Activated naive CD4-positive, alpha-beta T cell treated with anti-CD3 and anti-CD28 coated beads, Interleukin-2, amount 50 U/mL, for 24 hours (primary cell): ENCODE results near the gene CTBP2.

Source experiments
- H3K27ac Mint-ChIP-seq: one replicate; pipeline ENCODE4 v1.8.0; 2021; ENCODE audit warnings: mild to moderate bottlenecking, mixed read lengths
- H3K27me3 Mint-ChIP-seq: one replicate; pipeline ENCODE4 v1.8.0; 2021; ENCODE audit warnings: mixed read lengths
- H3K36me3 Mint-ChIP-seq: one replicate; pipeline ENCODE4 v1.8.0; 2021; ENCODE audit warnings: mixed read lengths
- H3K4me1 Mint-ChIP-seq: one replicate; pipeline ENCODE4 v1.8.0; 2021; ENCODE audit warnings: mixed read lengths
- H3K4me3 Mint-ChIP-seq: one replicate; pipeline ENCODE4 v1.8.0; 2021; ENCODE audit warnings: mild to moderate bottlenecking, mixed read lengths
- H3K9me3 Mint-ChIP-seq: one replicate; pipeline ENCODE4 v1.8.0; 2021; ENCODE audit warnings: mixed read lengths

The CTBP2 gene

DNA sequence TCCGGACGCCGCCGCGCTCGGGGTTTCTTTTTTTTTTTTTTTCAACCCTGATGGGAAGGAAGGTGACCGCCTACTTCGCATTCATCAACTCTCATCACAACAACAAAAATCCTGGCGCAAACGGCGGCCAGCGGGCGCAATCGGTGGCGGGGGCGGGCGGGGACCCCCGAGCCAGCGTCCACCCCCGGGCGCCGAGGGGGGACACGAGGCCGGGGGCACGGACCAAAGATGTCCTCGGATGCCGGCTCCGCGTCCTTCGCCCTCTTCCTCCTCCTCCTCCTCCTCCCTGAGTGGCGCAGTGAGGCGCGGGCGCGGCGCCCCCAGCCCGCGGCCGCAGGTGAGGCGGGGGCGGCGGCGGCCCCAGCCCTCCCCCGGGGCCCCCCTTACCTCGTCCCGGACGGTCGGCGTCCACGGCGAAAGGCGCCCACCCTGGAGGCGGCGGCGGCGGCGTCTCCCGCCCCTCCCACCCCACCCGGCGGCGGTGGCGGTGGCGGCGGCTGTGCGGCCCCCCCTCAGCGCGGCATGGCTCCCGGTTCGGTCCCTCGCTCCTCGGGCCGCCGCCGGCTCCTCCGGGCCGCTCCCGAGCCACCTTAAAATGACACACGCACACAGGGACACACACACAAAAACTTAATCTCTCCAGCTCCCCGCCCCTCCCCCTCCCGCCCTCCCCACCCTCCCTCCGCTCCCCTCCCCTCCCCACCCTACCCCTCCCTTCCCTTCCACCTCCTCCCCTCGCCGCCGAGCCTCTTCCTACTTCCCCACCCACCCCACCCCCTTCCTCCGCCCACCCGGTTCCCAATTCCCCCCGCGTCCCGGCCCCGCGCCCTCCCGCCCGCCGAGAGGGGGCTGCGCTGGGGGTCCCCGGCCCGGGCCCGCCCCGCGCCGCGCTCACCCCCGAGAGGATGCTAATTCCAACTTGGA lies at the start of gene CTBP2:
Gene CTBP2, minus strand, starts transcription at position 632 of the 924 bp plus-strand sequence.
- peaks cover 30% of the 10 kb centered on the region for H3K27me3 Mint-ChIP-seq
- peaks cover 2% of the 10 kb centered on the region for H3K36me3 Mint-ChIP-seq
- H3K4me3 Mint-ChIP-seq = peak within 1 kb of the TSS; percentile 73
- peaks cover 3% of the 10 kb centered on the region for H3K4me1 Mint-ChIP-seq
- no peak within 1 kb of the TSS for H3K27ac Mint-ChIP-seq
- H3K9me3 Mint-ChIP-seq = no peaks in the 10 kb centered on the region

DNA sequence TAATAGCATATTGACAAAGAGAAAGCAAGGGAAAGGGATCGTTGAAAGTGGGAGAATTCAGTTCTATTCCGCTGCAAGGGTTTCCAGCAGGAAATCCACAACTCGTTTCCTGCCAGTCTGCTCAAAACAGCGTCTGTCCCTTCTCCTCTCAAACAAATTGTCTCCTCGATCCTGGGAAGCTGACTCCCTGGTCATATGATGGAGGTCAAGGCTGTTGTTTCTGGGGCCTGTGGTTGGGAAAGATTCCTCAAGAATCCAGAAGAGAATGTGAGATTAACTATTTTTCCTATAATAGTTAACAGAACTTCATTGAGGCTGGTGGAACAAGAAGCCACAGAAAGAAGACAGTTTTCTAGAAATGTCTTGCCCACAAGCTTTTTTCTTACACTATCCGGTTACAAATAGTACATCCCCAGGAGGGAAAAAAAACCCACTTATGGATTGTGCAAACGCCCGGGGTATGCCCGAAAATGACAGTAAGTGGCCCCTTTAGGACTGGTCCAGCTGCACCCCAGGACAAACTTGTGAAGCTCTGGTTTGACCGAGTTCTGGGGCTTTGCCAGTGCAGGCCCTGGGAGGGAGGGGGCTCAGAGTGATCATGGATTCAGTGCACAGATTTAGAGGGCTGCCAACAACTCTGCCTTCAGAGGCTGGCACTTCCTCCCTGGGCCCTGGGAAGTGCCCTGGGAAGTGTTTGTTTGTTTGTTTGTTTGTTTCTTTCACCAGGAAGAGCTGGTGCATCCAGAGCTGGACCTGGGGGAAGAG lies 49.4 kb upstream of the CTBP2 start:
- Mint-ChIP-seq H3K27ac (no peak overlapping the region), H3K9me3 (no peaks in the 10 kb centered on the region), H3K4me1 (no peaks in the 10 kb centered on the region), H3K36me3 (no peaks in the 10 kb centered on the region), H3K4me3 (no peak overlapping the region), H3K27me3 (no peaks in the 10 kb centered on the region)

DNA sequence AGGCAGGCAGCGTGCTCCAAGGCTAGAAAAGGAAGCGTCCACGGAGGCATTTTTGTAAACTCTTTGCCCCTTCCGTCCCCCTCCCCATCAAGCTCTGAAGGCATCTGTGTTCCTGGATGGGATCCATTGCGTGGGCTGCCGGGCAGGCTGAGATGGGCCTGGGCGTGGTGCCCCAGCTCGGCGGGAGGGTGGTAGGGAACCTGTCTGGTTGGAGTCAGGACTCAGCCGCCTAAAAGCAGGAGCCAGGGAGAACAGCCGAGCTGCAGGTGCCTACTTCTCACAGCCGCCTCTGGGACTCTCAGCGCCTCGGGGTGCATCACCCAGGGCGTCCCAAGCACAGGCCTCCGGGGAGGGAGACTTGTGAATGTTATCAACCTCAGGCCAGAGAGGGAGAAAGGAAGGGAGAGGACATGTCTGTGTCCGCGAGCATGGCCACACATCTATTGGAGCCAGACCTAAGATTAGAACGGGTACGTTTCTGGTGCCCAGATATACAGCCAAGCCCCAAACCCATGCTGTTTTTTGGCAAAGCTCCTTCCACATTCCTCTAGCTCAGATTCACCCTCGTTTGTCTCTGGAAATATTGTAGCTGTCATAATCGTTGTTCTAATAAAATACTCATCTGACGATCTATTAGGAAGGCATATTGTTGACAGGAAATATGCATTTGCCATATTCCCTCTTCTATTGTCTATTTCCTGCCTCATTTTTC lies 48.6 kb upstream of the CTBP2 start:
- no peak overlapping the region for H3K27ac Mint-ChIP-seq

DNA sequence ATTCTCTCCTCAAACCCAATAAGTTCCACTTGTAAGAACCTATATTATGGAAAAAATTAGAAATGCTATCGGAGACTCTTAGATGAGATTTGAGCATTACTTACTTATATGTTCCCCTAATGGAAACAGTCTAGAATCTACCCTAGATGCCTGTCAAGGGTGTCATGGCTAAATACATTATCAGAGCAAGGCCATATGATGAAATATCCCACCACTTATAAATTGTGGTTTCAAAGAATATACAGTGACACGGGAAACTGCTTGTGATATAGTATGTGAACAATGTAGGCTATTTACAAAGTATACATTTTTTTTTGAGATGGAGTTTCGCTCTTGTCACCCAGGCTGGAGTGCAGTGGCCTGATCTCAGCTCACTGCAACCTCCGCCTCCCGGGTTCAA lies 46.3 kb upstream of the CTBP2 start:
- Mint-ChIP-seq H3K36me3 (no peaks in the 10 kb centered on the region), H3K27me3 (no peaks in the 10 kb centered on the region), H3K4me1 (no peaks in the 10 kb centered on the region), H3K9me3 (no peaks in the 10 kb centered on the region), H3K4me3 (no peak overlapping the region), H3K27ac (no peak overlapping the region)

More for the DNA sequence above, 48.6 kb upstream of the CTBP2 start:
- Mint-ChIP-seq H3K9me3 (no peaks in the 10 kb centered on the region), H3K4me1 (no peaks in the 10 kb centered on the region), H3K4me3 (no peak overlapping the region), H3K36me3 (no peaks in the 10 kb centered on the region), H3K27me3 (no peaks in the 10 kb centered on the region)

DNA sequence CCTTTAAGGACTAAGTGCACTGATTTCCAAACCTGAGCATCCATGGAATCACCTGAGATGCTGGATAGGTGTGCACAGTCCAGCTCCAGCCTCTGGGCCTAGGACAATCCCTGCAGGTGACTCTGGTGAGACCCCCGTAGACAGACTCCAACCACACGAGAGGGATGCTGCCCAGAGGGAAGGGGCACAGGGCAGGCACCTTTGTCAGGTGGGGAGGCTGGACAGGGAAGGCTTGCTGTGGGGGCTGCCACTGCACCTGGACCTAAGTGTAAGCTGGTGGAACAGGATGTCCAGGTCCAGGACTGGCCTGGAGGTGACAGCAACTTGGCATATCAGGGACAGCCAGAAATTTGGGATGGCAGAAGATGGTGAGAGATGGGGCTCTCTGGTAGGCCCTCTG lies 45.1 kb upstream of the CTBP2 start:
- Mint-ChIP-seq H3K27me3 (no peaks in the 10 kb centered on the region), H3K36me3 (no peaks in the 10 kb centered on the region), H3K4me3 (no peak overlapping the region), H3K27ac (no peak overlapping the region), H3K4me1 (no peaks in the 10 kb centered on the region), H3K9me3 (no peaks in the 10 kb centered on the region)

DNA sequence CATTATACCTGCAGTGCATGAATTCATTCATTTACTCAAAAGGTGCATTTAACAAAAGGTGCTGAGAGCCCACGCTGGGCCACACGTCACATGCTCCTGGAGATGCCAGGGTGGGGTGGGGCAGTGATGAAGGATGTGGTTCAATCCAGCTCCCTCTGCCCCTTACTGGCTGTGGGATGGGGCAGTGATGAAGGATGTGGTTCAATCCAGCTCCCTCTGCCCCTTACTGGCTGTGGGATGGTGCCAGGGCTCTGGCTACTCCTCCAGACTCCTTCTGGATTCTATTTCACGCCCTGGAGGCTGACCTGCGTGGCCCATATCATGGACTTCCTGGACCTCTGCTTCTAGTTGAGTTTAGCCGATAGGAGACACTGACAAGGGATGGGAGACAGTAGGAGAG lies 44.0 kb upstream of the CTBP2 start:
- Mint-ChIP-seq H3K36me3 (no peaks in the 10 kb centered on the region), H3K9me3 (no peaks in the 10 kb centered on the region), H3K4me1 (no peaks in the 10 kb centered on the region), H3K27me3 (peaks cover 2% of the 10 kb centered on the region), H3K27ac (no peak overlapping the region), H3K4me3 (no peak overlapping the region)

DNA sequence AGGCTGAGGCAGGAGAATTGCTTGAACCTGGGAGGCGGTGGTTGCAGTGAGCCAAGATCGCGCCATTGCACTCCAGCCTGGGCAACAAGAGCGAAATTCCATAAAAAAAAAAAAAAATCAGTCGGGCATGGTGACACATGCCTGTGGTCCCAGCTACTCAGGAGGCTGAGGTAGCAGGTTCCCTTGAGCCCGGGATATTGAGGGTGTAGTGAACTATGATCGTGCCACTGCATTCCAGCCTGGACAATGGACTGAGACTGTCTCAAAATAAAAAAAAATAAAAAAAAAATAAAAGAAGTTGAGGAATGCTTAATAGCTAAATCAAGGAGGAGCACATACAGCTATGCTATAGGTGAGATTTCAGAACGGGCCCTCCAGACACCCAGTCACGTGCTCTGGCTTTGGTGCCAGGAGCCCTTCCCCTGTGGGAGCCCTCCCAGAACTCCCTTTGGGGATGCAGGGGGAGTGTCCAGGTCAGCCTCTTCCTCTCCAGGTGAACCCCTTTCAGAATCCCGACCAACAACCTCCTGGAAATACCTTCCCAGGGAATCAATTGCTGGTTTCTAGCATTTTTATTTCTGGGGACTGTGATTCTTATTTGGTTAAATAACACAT lies 42.9 kb upstream of the CTBP2 start:
- Mint-ChIP-seq H3K27ac (no peak overlapping the region), H3K36me3 (no peaks in the 10 kb centered on the region), H3K27me3 (peaks cover 4% of the 10 kb centered on the region), H3K9me3 (no peaks in the 10 kb centered on the region), H3K4me1 (no peaks in the 10 kb centered on the region), H3K4me3 (no peak overlapping the region)

DNA sequence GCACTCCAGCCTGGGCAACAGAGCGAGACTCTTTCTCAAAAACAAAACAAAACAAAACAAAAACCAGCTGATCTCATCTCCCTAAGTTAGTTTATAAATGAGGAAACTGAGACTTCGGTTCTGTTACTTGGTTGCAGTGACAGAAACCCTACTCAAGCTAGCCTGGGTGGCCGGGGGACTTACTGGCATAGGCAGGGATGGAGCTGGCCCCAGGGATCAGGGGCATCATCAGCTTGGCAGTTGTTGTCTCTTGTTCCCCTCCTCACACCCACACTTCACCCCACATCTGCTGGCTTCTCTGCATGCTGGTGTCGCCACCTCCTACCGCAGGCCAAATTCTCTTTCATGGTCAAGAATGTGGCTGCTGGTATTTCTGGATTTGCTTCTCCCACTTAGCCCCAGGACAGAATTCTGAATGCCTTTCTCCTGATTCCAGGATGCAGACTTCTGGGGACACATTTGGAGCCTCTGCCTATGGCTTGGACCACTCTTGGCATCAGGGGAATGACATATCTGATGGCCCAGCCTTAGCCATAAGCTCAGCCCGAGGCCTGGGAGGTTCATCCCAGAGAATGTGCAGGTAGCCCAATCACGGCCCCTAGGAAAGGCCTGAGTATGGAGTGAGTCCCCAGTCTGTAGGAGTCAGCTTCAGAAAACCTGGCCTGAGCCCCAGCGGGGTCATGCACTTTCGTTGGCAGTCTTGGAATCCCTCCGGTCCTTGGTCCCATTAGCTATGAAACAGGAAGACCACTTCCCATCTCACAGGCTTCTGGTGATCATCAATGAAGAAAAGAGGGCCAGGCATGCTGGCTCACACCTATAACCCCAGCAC lies 41.6 kb upstream of the CTBP2 start:
- Mint-ChIP-seq H3K27ac (no peak overlapping the region), H3K4me1 (no peaks in the 10 kb centered on the region), H3K36me3 (no peaks in the 10 kb centered on the region), H3K4me3 (no peak overlapping the region), H3K9me3 (no peaks in the 10 kb centered on the region), H3K27me3 (peaks cover 4% of the 10 kb centered on the region)

DNA sequence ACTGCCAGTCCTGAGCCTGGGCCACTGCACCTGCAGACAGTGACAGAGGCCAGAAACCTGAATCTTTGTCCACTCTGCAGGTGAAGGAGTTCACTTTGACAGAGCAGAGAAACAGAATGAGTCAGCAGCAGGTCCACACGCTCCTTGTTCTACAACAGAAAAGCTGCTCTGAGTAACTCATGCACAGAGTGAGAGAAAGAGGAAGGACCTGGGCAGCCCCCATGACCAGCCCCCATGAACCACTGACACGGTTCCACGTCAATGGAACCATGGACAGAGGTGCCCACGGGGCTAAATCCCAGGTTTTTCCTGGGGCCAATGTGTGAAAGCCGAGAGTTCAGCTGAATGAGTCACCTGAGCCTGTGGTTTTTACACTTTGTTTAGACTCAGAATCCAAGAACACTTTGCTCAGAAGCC lies 40.8 kb upstream of the CTBP2 start:
- Mint-ChIP-seq H3K4me3 (no peak overlapping the region), H3K4me1 (no peaks in the 10 kb centered on the region), H3K9me3 (no peaks in the 10 kb centered on the region), H3K27me3 (peaks cover 4% of the 10 kb centered on the region), H3K27ac (no peak overlapping the region), H3K36me3 (no peaks in the 10 kb centered on the region)

DNA sequence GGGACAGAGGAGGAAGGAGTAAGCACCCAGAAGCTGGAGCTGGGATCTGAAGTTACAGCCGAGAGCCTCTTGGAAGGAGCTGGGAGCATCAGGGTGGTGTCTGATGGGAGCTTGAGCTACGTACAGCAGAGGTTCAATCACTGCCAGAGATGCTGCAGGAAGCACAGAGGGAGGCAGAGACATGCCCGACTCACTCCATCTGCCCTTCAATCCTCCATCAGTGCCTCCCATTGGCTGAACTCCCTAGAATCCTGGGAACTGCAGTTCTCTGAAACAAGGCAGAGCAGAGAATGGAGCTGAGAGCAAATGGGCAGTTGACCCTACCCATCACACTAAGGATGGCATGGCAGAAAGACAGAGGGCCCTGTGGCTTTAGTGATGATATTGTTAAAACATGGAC lies 40.0 kb upstream of the CTBP2 start:
- no peaks in the 10 kb centered on the region for H3K9me3 Mint-ChIP-seq
- peaks cover 4% of the 10 kb centered on the region for H3K27me3 Mint-ChIP-seq
- H3K27ac Mint-ChIP-seq = no peak overlapping the region
- no peak overlapping the region for H3K4me3 Mint-ChIP-seq
- H3K4me1 Mint-ChIP-seq = no peaks in the 10 kb centered on the region
- H3K36me3 Mint-ChIP-seq = no peaks in the 10 kb centered on the region

DNA sequence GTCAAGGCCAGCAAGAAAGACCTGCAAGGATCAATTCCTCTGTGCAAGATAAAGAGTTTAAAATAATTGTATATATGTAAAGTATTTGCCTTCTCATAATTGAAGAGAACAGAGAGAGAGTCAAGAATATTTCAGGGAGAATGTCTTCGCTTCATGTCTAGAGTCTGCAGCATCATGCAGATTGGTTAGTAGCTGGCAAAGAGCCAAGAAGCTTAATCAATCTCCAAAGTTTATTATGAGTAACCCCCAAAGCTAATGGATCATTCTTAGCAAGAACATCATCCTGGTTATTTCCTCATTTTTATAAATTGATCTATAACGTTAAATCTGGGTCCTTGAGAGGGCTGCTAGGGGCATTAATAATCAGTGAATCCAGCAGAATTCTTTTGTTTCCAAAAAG lies 38.9 kb upstream of the CTBP2 start:
- Mint-ChIP-seq H3K27ac (no peak overlapping the region), H3K27me3 (peaks cover 4% of the 10 kb centered on the region), H3K4me3 (no peak overlapping the region), H3K9me3 (no peaks in the 10 kb centered on the region), H3K4me1 (no peaks in the 10 kb centered on the region), H3K36me3 (no peaks in the 10 kb centered on the region)

DNA sequence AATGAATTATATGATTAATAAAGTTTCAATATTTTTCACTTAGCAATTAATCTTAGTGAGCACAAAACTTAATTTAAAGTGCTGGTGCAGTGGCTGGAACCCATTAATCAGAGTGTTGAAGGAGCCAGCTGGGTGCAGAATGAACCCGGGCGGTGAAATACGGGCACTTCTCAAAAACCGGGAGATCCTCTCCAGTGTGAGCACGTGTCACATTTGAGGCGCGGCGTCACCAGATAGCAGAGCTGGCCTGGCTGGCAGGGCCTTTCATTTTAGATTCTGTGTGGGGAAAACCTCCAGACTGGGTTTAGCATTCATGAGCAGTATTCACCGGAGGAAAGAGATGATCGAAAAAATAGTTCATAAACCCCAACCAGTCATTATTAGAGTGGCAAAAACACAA lies 34.5 kb upstream of the CTBP2 start:
- no peaks in the 10 kb centered on the region for H3K4me1 Mint-ChIP-seq
- H3K36me3 Mint-ChIP-seq = no peaks in the 10 kb centered on the region
- H3K27ac Mint-ChIP-seq = no peak overlapping the region
- peaks cover 2% of the 10 kb centered on the region for H3K27me3 Mint-ChIP-seq
- no peaks in the 10 kb centered on the region for H3K9me3 Mint-ChIP-seq
- no peak overlapping the region for H3K4me3 Mint-ChIP-seq

DNA sequence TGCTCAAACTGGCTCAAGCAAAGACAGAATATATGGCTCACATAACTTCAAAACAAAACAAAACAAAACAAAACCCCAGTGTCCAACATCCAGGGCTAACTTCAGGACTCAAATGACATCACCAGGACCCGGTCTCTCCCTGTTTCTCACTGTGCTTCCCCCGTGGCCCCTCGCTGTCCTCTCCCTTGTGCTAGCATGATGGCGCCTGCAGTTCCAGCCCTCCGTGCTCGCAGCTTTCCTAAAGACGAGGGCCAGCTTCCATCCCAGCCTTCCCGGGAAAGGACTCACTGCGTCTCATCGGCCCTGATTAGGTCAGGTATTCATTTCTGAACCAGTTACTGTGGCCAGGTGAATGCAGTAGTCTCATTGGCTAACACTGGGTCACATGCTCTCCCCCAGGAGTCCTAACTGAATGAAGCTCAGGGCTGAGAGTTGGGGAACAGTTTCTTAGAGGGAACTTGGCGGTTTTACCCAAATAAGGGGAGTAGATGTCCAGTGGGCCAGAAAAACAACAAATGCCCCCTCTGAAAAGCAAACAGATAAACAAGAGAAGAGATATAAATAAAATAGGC lies 33.0 kb upstream of the CTBP2 start:
- Mint-ChIP-seq H3K27me3 (no peaks in the 10 kb centered on the region), H3K9me3 (no peaks in the 10 kb centered on the region), H3K4me3 (no peak overlapping the region), H3K27ac (no peak overlapping the region), H3K4me1 (no peaks in the 10 kb centered on the region), H3K36me3 (no peaks in the 10 kb centered on the region)

DNA sequence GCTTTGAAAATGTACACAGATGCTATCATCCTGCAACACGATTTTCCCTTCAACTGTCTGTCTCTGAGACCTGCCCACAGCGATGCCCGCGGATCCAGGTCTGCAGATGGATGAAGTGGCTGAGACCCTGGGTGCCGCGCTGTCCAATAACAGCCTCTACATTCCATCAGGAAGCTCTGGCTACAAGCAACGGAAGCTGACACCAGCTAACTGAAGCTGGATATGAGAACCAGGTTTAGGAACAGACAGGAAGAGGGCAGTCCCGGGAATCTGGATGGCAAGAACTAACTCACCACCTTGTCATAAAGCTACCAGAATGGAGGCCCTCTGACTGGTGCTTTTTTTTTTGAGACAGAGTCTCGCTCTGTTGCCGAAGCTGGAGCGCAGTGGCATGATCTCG lies 32.3 kb upstream of the CTBP2 start:
- H3K36me3 Mint-ChIP-seq = no peaks in the 10 kb centered on the region
- H3K4me3 Mint-ChIP-seq = no peak overlapping the region
- no peak overlapping the region for H3K27ac Mint-ChIP-seq
- H3K9me3 Mint-ChIP-seq = no peaks in the 10 kb centered on the region
- peaks cover 2% of the 10 kb centered on the region for H3K27me3 Mint-ChIP-seq
- H3K4me1 Mint-ChIP-seq = no peaks in the 10 kb centered on the region
